ENCODE results near the gene LHFPL5.

LHFPL5 gene

GRCh38 chr6:35810971-35811698 lies 6.0 kb downstream of the LHFPL5 start:
- Histone ChIP-seq H3K36me3 (ENCODE audit: control insufficient read depth in 1 of 2, insufficient read depth in 2 of 2, low read length in 2 of 2) (no peaks in the 10 kb centered on the region), H3K27me3 (ENCODE audit: control insufficient read depth in 1 of 2, insufficient read depth in 2 of 2, low read length in 2 of 2) (peaks cover 0 to 4% of the 10 kb centered on the region in 2 donors), H3K4me3 (ENCODE audit: low read depth in 1 of 2, low read length in 2 of 2) (no peak overlapping the region), H3K9me3 (ENCODE audit: control insufficient read depth in 1 of 2, low read length in 2 of 2) (no peaks in the 10 kb centered on the region), H3K9ac (ENCODE audit: low read depth in 1 of 2, low read length in 2 of 2) (no peak overlapping the region), H3K27ac (ENCODE audit: low read depth, low read length) (no peak overlapping the region), H3K4me1 (ENCODE audit: control insufficient read depth in 1 of 2, insufficient read depth in 2 of 2, low read length in 2 of 2) (no peaks in the 10 kb centered on the region)

- H3K9me3 ChIP-seq (ENCODE audit: control insufficient read depth in 1 of 2, low read length in 2 of 2) = no peaks in the 10 kb centered on the region
- H3K36me3 ChIP-seq (ENCODE audit: control insufficient read depth in 1 of 2, insufficient read depth in 2 of 2, low read length in 2 of 2) = no peaks in the 10 kb centered on the region
- H3K27ac ChIP-seq (ENCODE audit: low read depth, low read length) = no peak overlapping the region
- H3K9ac ChIP-seq (ENCODE audit: low read depth in 1 of 2, low read length in 2 of 2) = no peak overlapping the region
- no peaks in the 10 kb centered on the region for H3K4me1 ChIP-seq (ENCODE audit: control insufficient read depth in 1 of 2, insufficient read depth in 2 of 2, low read length in 2 of 2)
- no peak overlapping the region for H3K4me3 ChIP-seq (ENCODE audit: low read depth in 1 of 2, low read length in 2 of 2)
- no peaks in the 10 kb centered on the region for H3K27me3 ChIP-seq (ENCODE audit: control insufficient read depth in 1 of 2, insufficient read depth in 2 of 2, low read length in 2 of 2)
Observed at GRCh38 chr6:35811699-35811995, 6.5 kb downstream of the LHFPL5 start.

- Histone ChIP-seq H3K4me1 (ENCODE audit: control insufficient read depth in 1 of 2, insufficient read depth in 2 of 2, low read length in 2 of 2) (no peaks in the 10 kb centered on the region), H3K36me3 (ENCODE audit: control insufficient read depth in 1 of 2, insufficient read depth in 2 of 2, low read length in 2 of 2) (no peaks in the 10 kb centered on the region), H3K9ac (ENCODE audit: low read depth in 1 of 2, low read length in 2 of 2) (no peak overlapping the region), H3K27ac (ENCODE audit: low read depth, low read length) (no peak overlapping the region), H3K27me3 (ENCODE audit: control insufficient read depth in 1 of 2, insufficient read depth in 2 of 2, low read length in 2 of 2) (no peaks in the 10 kb centered on the region), H3K9me3 (ENCODE audit: control insufficient read depth in 1 of 2, low read length in 2 of 2) (peaks cover 0 to 4% of the 10 kb centered on the region in 2 donors), H3K4me3 (ENCODE audit: low read depth in 1 of 2, low read length in 2 of 2) (no peak overlapping the region)
Observed at GRCh38 chr6:35817515-35817914, 12.4 kb downstream of the LHFPL5 start.

GRCh38 chr6:35823601-35824000 lies 18.4 kb downstream of the LHFPL5 start:
- H3K4me1 ChIP-seq (ENCODE audit: control insufficient read depth in 1 of 2, insufficient read depth in 2 of 2, low read length in 2 of 2) = no peaks in the 10 kb centered on the region
- no peak overlapping the region for H3K9ac ChIP-seq (ENCODE audit: low read depth in 1 of 2, low read length in 2 of 2)
- H3K27ac ChIP-seq (ENCODE audit: low read depth, low read length) = no peak overlapping the region
- no peaks in the 10 kb centered on the region for H3K36me3 ChIP-seq (ENCODE audit: control insufficient read depth in 1 of 2, insufficient read depth in 2 of 2, low read length in 2 of 2)
- H3K27me3 ChIP-seq (ENCODE audit: control insufficient read depth in 1 of 2, insufficient read depth in 2 of 2, low read length in 2 of 2) = no peaks in the 10 kb centered on the region
- no peaks in the 10 kb centered on the region for H3K9me3 ChIP-seq (ENCODE audit: control insufficient read depth in 1 of 2, low read length in 2 of 2)
- H3K4me3 ChIP-seq (ENCODE audit: low read depth in 1 of 2, low read length in 2 of 2) = no peak overlapping the region

GRCh38 chr6:35824552-35825192 lies 19.5 kb downstream of the LHFPL5 start:
- H3K4me3 ChIP-seq (ENCODE audit: low read depth in 1 of 2, low read length in 2 of 2) = no peak overlapping the region
- H3K9me3 ChIP-seq (ENCODE audit: control insufficient read depth in 1 of 2, low read length in 2 of 2) = no peaks in the 10 kb centered on the region
- no peaks in the 10 kb centered on the region for H3K4me1 ChIP-seq (ENCODE audit: control insufficient read depth in 1 of 2, insufficient read depth in 2 of 2, low read length in 2 of 2)
- no peak overlapping the region for H3K9ac ChIP-seq (ENCODE audit: low read depth in 1 of 2, low read length in 2 of 2)
- H3K36me3 ChIP-seq (ENCODE audit: control insufficient read depth in 1 of 2, insufficient read depth in 2 of 2, low read length in 2 of 2) = no peaks in the 10 kb centered on the region
- H3K27ac ChIP-seq (ENCODE audit: low read depth, low read length) = no peak overlapping the region
- no peaks in the 10 kb centered on the region for H3K27me3 ChIP-seq (ENCODE audit: control insufficient read depth in 1 of 2, insufficient read depth in 2 of 2, low read length in 2 of 2)

GRCh38 chr6:35829306-35829705 lies 24.2 kb downstream of the LHFPL5 start:
- no peak overlapping the region for H3K4me3 ChIP-seq (ENCODE audit: low read depth in 1 of 2, low read length in 2 of 2)
- no peaks in the 10 kb centered on the region for H3K4me1 ChIP-seq (ENCODE audit: control insufficient read depth in 1 of 2, insufficient read depth in 2 of 2, low read length in 2 of 2)
- no peak overlapping the region for H3K9ac ChIP-seq (ENCODE audit: low read depth in 1 of 2, low read length in 2 of 2)
- peaks cover 3 to 8% of the 10 kb centered on the region in 2 donors for H3K36me3 ChIP-seq (ENCODE audit: control insufficient read depth in 1 of 2, insufficient read depth in 2 of 2, low read length in 2 of 2)
- no peaks in the 10 kb centered on the region for H3K9me3 ChIP-seq (ENCODE audit: control insufficient read depth in 1 of 2, low read length in 2 of 2)
- H3K27me3 ChIP-seq (ENCODE audit: control insufficient read depth in 1 of 2, insufficient read depth in 2 of 2, low read length in 2 of 2) = no peaks in the 10 kb centered on the region
- no peak overlapping the region for H3K27ac ChIP-seq (ENCODE audit: low read depth, low read length)

GRCh38 chr6:35831257-35832007 lies 26.3 kb downstream of the LHFPL5 start:
- peaks cover 8 to 27% of the 10 kb centered on the region in 2 donors for H3K36me3 ChIP-seq (ENCODE audit: control insufficient read depth in 1 of 2, insufficient read depth in 2 of 2, low read length in 2 of 2)
- no peak overlapping the region for H3K9ac ChIP-seq (ENCODE audit: low read depth in 1 of 2, low read length in 2 of 2)

GRCh38 chr6:35833536-35833935 lies 28.4 kb downstream of the LHFPL5 start:
- H3K9me3 ChIP-seq (ENCODE audit: control insufficient read depth in 1 of 2, low read length in 2 of 2) = no peaks in the 10 kb centered on the region
- H3K27ac ChIP-seq (ENCODE audit: low read depth, low read length) = no peak overlapping the region
- no peaks in the 10 kb centered on the region for H3K4me1 ChIP-seq (ENCODE audit: control insufficient read depth in 1 of 2, insufficient read depth in 2 of 2, low read length in 2 of 2)
- no peaks in the 10 kb centered on the region for H3K27me3 ChIP-seq (ENCODE audit: control insufficient read depth in 1 of 2, insufficient read depth in 2 of 2, low read length in 2 of 2)
- H3K9ac ChIP-seq (ENCODE audit: low read depth in 1 of 2, low read length in 2 of 2) = no peak overlapping the region
- peaks cover 14 to 42% of the 10 kb centered on the region in 2 donors for H3K36me3 ChIP-seq (ENCODE audit: control insufficient read depth in 1 of 2, insufficient read depth in 2 of 2, low read length in 2 of 2)
- H3K4me3 ChIP-seq (ENCODE audit: low read depth in 1 of 2, low read length in 2 of 2) = no peak overlapping the region

More at GRCh38 chr6:35831257-35832007, 26.3 kb downstream of the LHFPL5 start:
- no peaks in the 10 kb centered on the region for H3K9me3 ChIP-seq (ENCODE audit: control insufficient read depth in 1 of 2, low read length in 2 of 2)
- H3K4me3 ChIP-seq (ENCODE audit: low read depth in 1 of 2, low read length in 2 of 2) = no peak overlapping the region
- H3K27me3 ChIP-seq (ENCODE audit: control insufficient read depth in 1 of 2, insufficient read depth in 2 of 2, low read length in 2 of 2) = no peaks in the 10 kb centered on the region
- no peaks in the 10 kb centered on the region for H3K4me1 ChIP-seq (ENCODE audit: control insufficient read depth in 1 of 2, insufficient read depth in 2 of 2, low read length in 2 of 2)
- H3K27ac ChIP-seq (ENCODE audit: low read depth, low read length) = no peak overlapping the region

GRCh38 chr6:35839019-35839418 lies 33.9 kb downstream of the LHFPL5 start:
- Histone ChIP-seq H3K9ac (ENCODE audit: low read depth in 1 of 2, low read length in 2 of 2) (no peak overlapping the region), H3K9me3 (ENCODE audit: control insufficient read depth in 1 of 2, low read length in 2 of 2) (no peaks in the 10 kb centered on the region), H3K27me3 (ENCODE audit: control insufficient read depth in 1 of 2, insufficient read depth in 2 of 2, low read length in 2 of 2) (no peaks in the 10 kb centered on the region), H3K4me3 (ENCODE audit: low read depth in 1 of 2, low read length in 2 of 2) (no peak overlapping the region), H3K4me1 (ENCODE audit: control insufficient read depth in 1 of 2, insufficient read depth in 2 of 2, low read length in 2 of 2) (no peaks in the 10 kb centered on the region), H3K27ac (ENCODE audit: low read depth, low read length) (no peak overlapping the region), H3K36me3 (ENCODE audit: control insufficient read depth in 1 of 2, insufficient read depth in 2 of 2, low read length in 2 of 2) (peaks cover 18 to 61% of the 10 kb centered on the region in 2 donors)

- Histone ChIP-seq H3K9ac (ENCODE audit: low read depth in 1 of 2, low read length in 2 of 2) (no peak overlapping the region), H3K27me3 (ENCODE audit: control insufficient read depth in 1 of 2, insufficient read depth in 2 of 2, low read length in 2 of 2) (no peaks in the 10 kb centered on the region), H3K27ac (ENCODE audit: low read depth, low read length) (no peak overlapping the region), H3K9me3 (ENCODE audit: control insufficient read depth in 1 of 2, low read length in 2 of 2) (no peaks in the 10 kb centered on the region), H3K36me3 (ENCODE audit: control insufficient read depth in 1 of 2, insufficient read depth in 2 of 2, low read length in 2 of 2) (peaks cover 19 to 48% of the 10 kb centered on the region in 2 donors), H3K4me1 (ENCODE audit: control insufficient read depth in 1 of 2, insufficient read depth in 2 of 2, low read length in 2 of 2) (no peaks in the 10 kb centered on the region), H3K4me3 (ENCODE audit: low read depth in 1 of 2, low read length in 2 of 2) (no peak overlapping the region)
Observed at GRCh38 chr6:35842381-35842780, 37.2 kb downstream of the LHFPL5 start.
